Effector CD4-positive, alpha-beta T cell (primary cell): ENCODE data around the gene DPY19L2.
"Not testable (repeated sequence)": the region's sequence is repeated elsewhere in the genome, so short reads cannot be mapped to it uniquely, and the experiment has no call there.

ENCODE experiments used
- DNase-seq: peaks from one replicate; pipeline ENCODE4 v3.0.0-alpha.2; 2020
- total RNA-seq: gene quantifications from one replicate; lab custom pipeline; 2026; lab: John Stamatoyannopoulos, UW

The DPY19L2 gene
- 2.6 reads per million, percentile 8 among the genes with 10 or more reads in this experiment for total RNA-seq

- peak; percentile 2 for DNase-seq
Measured at GRCh38 chr12:63668028-63668799, at the start of gene DPY19L2. DPY19L2 (minus strand) TSS chr12:63668493; CDS start chr12:63668393, 100 bp downstream.

GRCh38 chr12:63716891-63717290 is 48.6 kb upstream of the DPY19L2 start:
- not testable (repeated sequence) for DNase-seq

- not testable (repeated sequence) for DNase-seq
Measured at GRCh38 chr12:63715107-63715625, 46.9 kb upstream of the DPY19L2 start.

GRCh38 chr12:63714409-63714808 is 46.1 kb upstream of the DPY19L2 start:
- not testable (repeated sequence) for DNase-seq

- not testable (repeated sequence) for DNase-seq
Measured at GRCh38 chr12:63713681-63714075, 45.4 kb upstream of the DPY19L2 start.

- not testable (repeated sequence) for DNase-seq
Measured at GRCh38 chr12:63712979-63713680, 44.8 kb upstream of the DPY19L2 start.

- DNase-seq: not testable (repeated sequence)
Measured at GRCh38 chr12:63712376-63712974, 44.2 kb upstream of the DPY19L2 start.

- DNase-seq: not testable (repeated sequence)
Measured at GRCh38 chr12:63711339-63711738, 43.0 kb upstream of the DPY19L2 start.

GRCh38 chr12:63706336-63706735 is 38.0 kb upstream of the DPY19L2 start:
- no peak for DNase-seq

- not testable (repeated sequence) for DNase-seq
Measured at GRCh38 chr12:63699678-63700382, 31.5 kb upstream of the DPY19L2 start.

- not testable (repeated sequence) for DNase-seq
Measured at GRCh38 chr12:63699011-63699410, 30.7 kb upstream of the DPY19L2 start.

- not testable (repeated sequence) for DNase-seq
Measured at GRCh38 chr12:63690837-63691236, 22.5 kb upstream of the DPY19L2 start.

- not testable (repeated sequence) for DNase-seq
Measured at GRCh38 chr12:63689141-63689540, 20.8 kb upstream of the DPY19L2 start.

- DNase-seq: not testable (repeated sequence)
Measured at GRCh38 chr12:63686623-63687022, 18.3 kb upstream of the DPY19L2 start.

GRCh38 chr12:63685789-63686188 is 17.5 kb upstream of the DPY19L2 start:
- not testable (repeated sequence) for DNase-seq

GRCh38 chr12:63682617-63683016 is 14.3 kb upstream of the DPY19L2 start:
- not testable (repeated sequence) for DNase-seq

- DNase-seq: not testable (repeated sequence)
Measured at GRCh38 chr12:63680758-63681157, 12.5 kb upstream of the DPY19L2 start.

GRCh38 chr12:63672550-63672949 is 4.3 kb upstream of the DPY19L2 start:
- DNase-seq: not testable (repeated sequence)

GRCh38 chr12:63669936-63670335 is 1.6 kb upstream of the DPY19L2 start:
- DNase-seq: not testable (repeated sequence)

GRCh38 chr12:63669427-63669826 is 1.1 kb upstream of the DPY19L2 start:
- not testable (repeated sequence) for DNase-seq

GRCh38 chr12:63668800-63669365 is 590 bp upstream of the DPY19L2 start:
- not testable (repeated sequence) for DNase-seq

- not testable (repeated sequence) for DNase-seq
Measured at GRCh38 chr12:63663005-63663404, 5.3 kb downstream of the DPY19L2 start.
